Left hindlimb (tissue), 1 donor: ENCODE measurements around the gene TNS1.

Source experiments
- DNase-seq: peaks from one replicate; pipeline ENCODE4 v3.0.0-alpha.2; 2018

The TNS1 gene

GRCh38 chr2:217842017-217842416 lies 160.8 kb downstream of the TNS1 start:
- DNase-seq: no peak

- DNase-seq: no peak
Measured at GRCh38 chr2:217840522-217840921, 162.3 kb downstream of the TNS1 start.

- DNase-seq: no peak
Measured at GRCh38 chr2:217839750-217840107, 163.1 kb downstream of the TNS1 start.

- no peak for DNase-seq
Measured at GRCh38 chr2:217839073-217839749, 163.6 kb downstream of the TNS1 start.

GRCh38 chr2:217838409-217838831 lies 164.4 kb downstream of the TNS1 start:
- no peak for DNase-seq

GRCh38 chr2:217837530-217837929 lies 165.3 kb downstream of the TNS1 start:
- no peak for DNase-seq

- DNase-seq: no peak
Measured at GRCh38 chr2:217836901-217837491, 165.8 kb downstream of the TNS1 start.

- DNase-seq: peak; percentile 94
Measured at GRCh38 chr2:217835931-217836891, 166.6 kb downstream of the TNS1 start.

- DNase-seq: no peak
Measured at GRCh38 chr2:217834744-217835513, 167.9 kb downstream of the TNS1 start.

GRCh38 chr2:217834057-217834620 lies 168.7 kb downstream of the TNS1 start:
- DNase-seq: no peak

GRCh38 chr2:217833439-217833838 lies 169.4 kb downstream of the TNS1 start:
- no peak for DNase-seq

- no peak for DNase-seq
Measured at GRCh38 chr2:217832987-217833386, 169.8 kb downstream of the TNS1 start.

GRCh38 chr2:217832115-217832514 lies 170.7 kb downstream of the TNS1 start:
- DNase-seq: no peak

GRCh38 chr2:217831306-217831705 lies 171.5 kb downstream of the TNS1 start:
- no peak for DNase-seq

- no peak for DNase-seq
Measured at GRCh38 chr2:217830807-217831206, 172.0 kb downstream of the TNS1 start.

GRCh38 chr2:217830061-217830460 lies 172.7 kb downstream of the TNS1 start:
- no peak for DNase-seq

GRCh38 chr2:217829420-217829819 lies 173.4 kb downstream of the TNS1 start:
- no peak for DNase-seq

- DNase-seq: no peak
Measured at GRCh38 chr2:217828336-217828735, 174.5 kb downstream of the TNS1 start.

- no peak for DNase-seq
Measured at GRCh38 chr2:217827430-217828201, 175.2 kb downstream of the TNS1 start.

GRCh38 chr2:217826991-217827390 lies 175.8 kb downstream of the TNS1 start:
- no peak for DNase-seq

GRCh38 chr2:217826520-217826919 lies 176.3 kb downstream of the TNS1 start:
- peak; percentile 80 for DNase-seq
